HG03103 (cell line): ENCODE data around the gene UXS1.

Experiments used
- ATAC-seq: cut with Tn5 transposase; IDR thresholded peaks from one replicate; pipeline ENCODE4 v1.9.1; 2021; ENCODE audit warnings: low read depth; ENCODE audit not compliant: unreplicated experiment

The UXS1 gene

GRCh38 chr2:106161938-106162820, 31.9 kb downstream of the UXS1 start:
- no peak for ATAC-seq

- ATAC-seq, result no peak
These were observed 32.8 kb downstream of the UXS1 start for GRCh38 chr2:106161341-106161740.

- ATAC-seq, result peak; percentile 47
These were observed 33.3 kb downstream of the UXS1 start for GRCh38 chr2:106160786-106161261.

- ATAC-seq, result peak; percentile 45
These were observed 34.0 kb downstream of the UXS1 start for GRCh38 chr2:106159866-106160785.

GRCh38 chr2:106158871-106159270, 35.2 kb downstream of the UXS1 start:
- no peak for ATAC-seq

- ATAC-seq, result no peak
These were observed 36.0 kb downstream of the UXS1 start for GRCh38 chr2:106158131-106158530.

- no peak for ATAC-seq
These were observed 36.7 kb downstream of the UXS1 start for GRCh38 chr2:106157416-106157815.

GRCh38 chr2:106156305-106157296, 37.5 kb downstream of the UXS1 start:
- no peak for ATAC-seq

- no peak for ATAC-seq
These were observed 40.3 kb downstream of the UXS1 start for GRCh38 chr2:106153781-106154180.

- ATAC-seq, result peak; percentile 57
These were observed 46.4 kb downstream of the UXS1 start for GRCh38 chr2:106147665-106148064.

- ATAC-seq, result no peak
These were observed 46.9 kb downstream of the UXS1 start for GRCh38 chr2:106147159-106147558.

GRCh38 chr2:106144621-106145331, 49.3 kb downstream of the UXS1 start:
- no peak for ATAC-seq

GRCh38 chr2:106143495-106144215, 50.4 kb downstream of the UXS1 start:
- no peak for ATAC-seq

GRCh38 chr2:106142683-106143082, 51.4 kb downstream of the UXS1 start:
- no peak for ATAC-seq

- ATAC-seq, result no peak
These were observed 53.2 kb downstream of the UXS1 start for GRCh38 chr2:106140913-106141312.

- ATAC-seq, result no peak
These were observed 54.0 kb downstream of the UXS1 start for GRCh38 chr2:106140113-106140512.

- no peak for ATAC-seq
These were observed 54.7 kb downstream of the UXS1 start for GRCh38 chr2:106139238-106139935.

- no peak for ATAC-seq
These were observed 55.4 kb downstream of the UXS1 start for GRCh38 chr2:106138543-106139237.
